HG03066 (cell line): ENCODE data around the gene SCART1.
"Not testable (repeated sequence)": the region's sequence is repeated elsewhere in the genome, so short reads cannot be mapped to it uniquely, and the experiment has no call there.

Experiments used
- ATAC-seq: cut with Tn5 transposase; IDR thresholded peaks from one replicate; pipeline ENCODE4 v1.9.1; 2021; ENCODE audit warnings: low read depth; ENCODE audit not compliant: unreplicated experiment

The SCART1 gene

DNA sequence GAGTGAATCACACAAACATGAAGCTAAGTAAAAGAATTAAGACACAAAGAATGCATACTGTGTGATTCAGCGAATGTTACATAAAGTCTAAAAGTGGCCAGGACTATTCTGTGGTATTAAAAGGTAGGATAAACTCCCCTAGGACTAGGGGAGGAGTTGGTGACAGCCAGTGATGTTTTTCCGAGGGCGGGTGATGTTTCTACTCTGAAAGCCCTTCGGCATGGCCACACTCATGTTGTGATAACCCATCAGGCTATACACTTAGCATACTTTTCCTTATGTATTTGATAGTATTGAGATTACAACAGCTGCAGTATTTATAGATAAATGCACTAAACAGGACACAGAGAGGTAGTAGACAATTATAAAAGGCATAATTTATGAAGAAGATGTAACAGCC is 57.7 kb downstream of the SCART1 start:
- no peak for ATAC-seq

DNA sequence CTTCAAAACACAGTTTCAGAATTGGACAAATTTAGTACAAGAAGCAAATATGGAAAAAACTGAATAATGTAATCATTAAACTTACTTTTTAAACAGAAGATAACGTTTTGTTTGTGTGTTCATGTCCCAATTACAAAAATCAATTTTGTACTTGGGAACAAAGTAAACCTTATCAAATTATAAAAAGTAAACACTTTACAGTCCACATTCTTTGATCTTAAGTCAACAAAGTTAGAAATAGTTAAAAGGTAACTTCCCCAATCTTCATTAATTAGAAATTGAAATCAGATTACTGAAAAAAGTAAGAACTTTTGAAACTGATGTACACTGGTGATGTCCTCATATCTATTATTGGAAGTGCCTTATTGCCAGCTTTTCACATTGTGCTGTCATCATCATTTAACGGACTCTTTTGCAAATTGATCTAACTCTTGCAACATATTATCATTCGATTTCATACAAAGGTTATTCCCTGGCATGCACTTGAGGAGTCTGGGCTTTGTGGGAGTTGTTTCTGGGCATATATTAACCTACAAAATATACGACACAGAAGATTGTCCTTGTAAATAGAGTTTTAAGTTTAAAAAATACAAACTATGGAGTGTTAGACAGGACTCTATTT is 58.3 kb downstream of the SCART1 start:
- ATAC-seq = no peak

DNA sequence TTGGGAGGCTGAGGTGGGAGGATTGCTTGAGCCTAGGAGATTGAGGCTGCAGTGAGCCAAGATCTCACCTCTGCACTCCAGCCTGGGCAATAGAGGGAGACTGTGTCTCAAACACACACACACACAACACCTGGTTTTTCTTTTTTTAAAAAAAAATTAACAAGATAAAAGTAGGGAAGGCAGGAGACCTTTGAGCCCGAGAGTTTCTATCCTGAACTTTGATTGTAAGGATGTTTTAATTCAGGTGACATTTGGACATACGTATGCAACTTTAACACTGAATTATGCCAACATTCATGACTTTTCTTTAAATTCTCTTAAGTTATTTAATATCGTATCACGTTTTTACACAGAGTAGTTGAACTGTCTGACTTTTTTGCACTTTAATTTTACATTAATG is 61.7 kb downstream of the SCART1 start:
- ATAC-seq = no peak

DNA sequence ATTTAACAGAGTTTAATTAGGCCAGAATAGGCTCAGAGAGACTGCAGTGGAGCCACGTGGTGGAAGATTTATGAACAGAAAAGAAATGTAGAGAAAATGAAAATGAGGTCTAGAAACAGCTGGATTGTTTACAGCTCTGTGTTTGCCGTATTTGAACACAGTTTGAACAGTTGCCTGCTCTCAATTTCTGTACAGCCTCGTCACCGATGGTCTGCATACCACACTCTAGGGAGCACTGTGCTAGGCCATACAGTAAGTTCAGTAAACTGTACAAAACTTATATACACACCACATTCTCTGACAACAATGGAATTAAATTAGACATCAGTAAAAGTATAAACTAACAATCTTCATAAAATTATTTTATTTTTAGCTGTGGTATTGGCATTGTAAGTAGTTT is 62.3 kb downstream of the SCART1 start:
- no peak for ATAC-seq

DNA sequence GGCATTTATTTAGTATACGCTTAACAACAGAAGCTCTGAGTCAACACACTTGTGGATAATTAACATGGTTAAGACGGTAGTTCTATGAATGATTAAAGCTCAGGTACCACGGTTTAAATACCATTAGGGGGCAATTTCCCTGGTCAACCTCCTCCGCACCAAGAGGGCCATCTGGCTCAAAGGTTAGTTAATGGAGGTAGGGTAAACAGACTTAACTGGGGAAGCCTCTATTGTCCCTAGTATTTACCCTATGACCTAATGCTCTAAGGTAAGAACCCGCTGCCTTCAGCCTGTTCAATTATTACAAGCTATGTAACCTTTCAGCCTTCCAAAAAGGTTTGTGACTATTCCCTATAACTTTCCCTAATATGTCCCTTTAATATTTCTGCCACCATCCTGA is 64.8 kb downstream of the SCART1 start:
- not testable (repeated sequence) for ATAC-seq
